Measurements from ENCODE around the gene POLR2B.

DNA sequence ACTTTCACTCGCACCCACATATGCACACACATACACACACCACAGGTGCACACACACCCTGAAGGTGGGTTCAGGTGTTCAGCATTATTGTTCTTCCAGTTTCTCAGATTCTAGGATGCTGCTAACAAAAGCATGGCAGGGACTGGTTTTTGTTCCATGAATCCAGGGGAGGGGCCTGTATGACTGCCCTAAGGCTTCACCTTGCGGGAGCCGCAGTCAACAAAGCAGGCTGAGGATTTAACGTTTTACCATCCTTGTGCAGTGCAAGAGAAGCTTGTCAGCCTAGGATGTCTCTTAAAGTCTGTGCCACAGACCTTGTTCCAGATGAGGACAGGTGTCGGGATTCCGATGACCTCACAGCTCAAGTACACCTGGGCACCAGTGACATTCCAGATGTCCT is 61.8 kb downstream of the POLR2B start:
- TF ChIP-seq YY1 (IDR thresholded peaks at IDR 0.05; ENCODE audit: insufficient read depth, insufficient read length) (no peak), SUZ12 (IDR thresholded peaks at IDR 0.05; ENCODE audit: extremely low read depth, insufficient read depth, insufficient read length) (no peak), ZNF274 (IDR thresholded peaks at IDR 0.05; ENCODE audit: low read depth, low read length) (no peak)
